Measurements from ENCODE around the gene FADS3.

The FADS3 gene

GRCh38 chr11:61839742-61840141 lies 51.6 kb downstream of the FADS3 start:
- H3K4me3 ChIP-seq (replicated peaks; ENCODE audit: low read depth, low read length): no peak overlapping the region
- DNase-seq (ENCODE audit: extremely low read depth, low read depth): no peak
- TF ChIP-seq, protein P1, sequence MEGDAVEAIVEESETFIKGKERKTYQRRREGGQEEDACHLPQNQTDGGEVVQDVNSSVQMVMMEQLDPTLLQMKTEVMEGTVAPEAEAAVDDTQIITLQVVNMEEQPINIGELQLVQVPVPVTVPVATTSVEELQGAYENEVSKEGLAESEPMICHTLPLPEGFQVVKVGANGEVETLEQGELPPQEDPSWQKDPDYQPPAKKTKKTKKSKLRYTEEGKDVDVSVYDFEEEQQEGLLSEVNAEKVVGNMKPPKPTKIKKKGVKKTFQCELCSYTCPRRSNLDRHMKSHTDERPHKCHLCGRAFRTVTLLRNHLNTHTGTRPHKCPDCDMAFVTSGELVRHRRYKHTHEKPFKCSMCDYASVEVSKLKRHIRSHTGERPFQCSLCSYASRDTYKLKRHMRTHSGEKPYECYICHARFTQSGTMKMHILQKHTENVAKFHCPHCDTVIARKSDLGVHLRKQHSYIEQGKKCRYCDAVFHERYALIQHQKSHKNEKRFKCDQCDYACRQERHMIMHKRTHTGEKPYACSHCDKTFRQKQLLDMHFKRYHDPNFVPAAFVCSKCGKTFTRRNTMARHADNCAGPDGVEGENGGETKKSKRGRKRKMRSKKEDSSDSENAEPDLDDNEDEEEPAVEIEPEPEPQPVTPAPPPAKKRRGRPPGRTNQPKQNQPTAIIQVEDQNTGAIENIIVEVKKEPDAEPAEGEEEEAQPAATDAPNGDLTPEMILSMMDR (IDR thresholded peaks at IDR 0.05; ENCODE audit: low read depth, low read length, missing control alignments): no peak

- no peak for DNase-seq (ENCODE audit: extremely low read depth, low read depth)
- TF ChIP-seq, protein P1 (IDR thresholded peaks at IDR 0.05; ENCODE audit: low read depth, low read length, missing control alignments): no peak
- no peak overlapping the region for H3K4me3 ChIP-seq (replicated peaks; ENCODE audit: low read depth, low read length)
These were observed 52.4 kb downstream of the FADS3 start for GRCh38 chr11:61838921-61839320.

- H3K4me3 ChIP-seq (replicated peaks; ENCODE audit: low read depth, low read length): no peak overlapping the region
- no peak for DNase-seq (ENCODE audit: extremely low read depth, low read depth)
- TF ChIP-seq, protein P1 (IDR thresholded peaks at IDR 0.05; ENCODE audit: low read depth, low read length, missing control alignments): no peak
These were observed 52.8 kb downstream of the FADS3 start for GRCh38 chr11:61838501-61838900.

DNA sequence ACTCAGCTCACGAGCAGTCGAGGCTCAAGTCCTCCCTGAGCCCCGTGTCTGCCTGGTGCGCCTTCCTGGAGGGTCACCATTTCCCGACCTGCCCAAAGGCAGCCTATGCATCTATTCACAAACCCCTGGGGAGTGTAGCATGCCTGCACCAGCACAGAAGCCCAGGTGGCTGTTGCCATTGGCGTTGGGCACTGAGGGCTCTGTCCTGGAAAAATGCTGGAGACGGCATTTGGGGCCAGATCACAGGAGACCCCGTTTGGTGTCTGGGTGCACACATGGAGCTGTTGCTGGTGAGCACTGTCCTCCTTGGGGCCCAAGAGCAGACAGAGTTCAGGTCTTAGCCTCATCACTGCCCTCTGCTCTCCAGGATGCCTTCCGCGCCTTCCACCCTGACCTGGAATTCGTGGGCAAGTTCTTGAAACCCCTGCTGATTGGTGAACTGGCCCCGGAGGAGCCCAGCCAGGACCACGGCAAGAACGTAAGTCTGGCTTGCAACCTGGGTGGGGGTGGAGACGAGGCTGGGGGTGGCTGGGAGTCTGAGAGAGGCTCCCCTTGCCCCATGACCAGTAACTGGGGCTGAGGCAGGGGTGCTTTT lies 53.8 kb downstream of the FADS3 start:
- TF ChIP-seq, protein P1 (IDR thresholded peaks at IDR 0.05; ENCODE audit: low read depth, low read length, missing control alignments): no peak
- no peak for DNase-seq (ENCODE audit: extremely low read depth, low read depth)
- H3K4me3 ChIP-seq (replicated peaks; ENCODE audit: low read depth, low read length): no peak overlapping the region

DNA sequence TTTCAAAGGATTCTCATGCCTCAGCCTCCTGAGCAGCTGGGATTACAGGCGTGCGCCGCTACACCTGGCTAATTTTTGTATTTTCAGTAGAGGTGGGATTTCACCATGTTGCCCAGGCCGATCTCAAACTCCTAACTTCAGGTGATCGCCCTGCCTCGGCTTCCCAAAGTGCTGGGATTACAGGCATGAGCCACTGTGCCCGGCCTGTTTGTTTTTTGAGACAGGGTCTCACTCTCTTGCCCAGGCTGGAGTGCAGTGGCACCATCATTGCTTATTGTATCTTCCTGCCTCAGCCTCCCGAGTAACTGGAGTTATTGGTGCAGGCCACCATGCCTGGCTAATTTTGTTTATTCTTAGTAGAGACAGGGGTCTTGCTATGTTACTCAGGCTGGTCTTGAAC lies 55.2 kb downstream of the FADS3 start:
- TF ChIP-seq, protein P1 (IDR thresholded peaks at IDR 0.05; ENCODE audit: low read depth, low read length, missing control alignments): no peak
- no peak for DNase-seq (ENCODE audit: extremely low read depth, low read depth)
- H3K4me3 ChIP-seq (replicated peaks; ENCODE audit: low read depth, low read length): no peak overlapping the region

DNA sequence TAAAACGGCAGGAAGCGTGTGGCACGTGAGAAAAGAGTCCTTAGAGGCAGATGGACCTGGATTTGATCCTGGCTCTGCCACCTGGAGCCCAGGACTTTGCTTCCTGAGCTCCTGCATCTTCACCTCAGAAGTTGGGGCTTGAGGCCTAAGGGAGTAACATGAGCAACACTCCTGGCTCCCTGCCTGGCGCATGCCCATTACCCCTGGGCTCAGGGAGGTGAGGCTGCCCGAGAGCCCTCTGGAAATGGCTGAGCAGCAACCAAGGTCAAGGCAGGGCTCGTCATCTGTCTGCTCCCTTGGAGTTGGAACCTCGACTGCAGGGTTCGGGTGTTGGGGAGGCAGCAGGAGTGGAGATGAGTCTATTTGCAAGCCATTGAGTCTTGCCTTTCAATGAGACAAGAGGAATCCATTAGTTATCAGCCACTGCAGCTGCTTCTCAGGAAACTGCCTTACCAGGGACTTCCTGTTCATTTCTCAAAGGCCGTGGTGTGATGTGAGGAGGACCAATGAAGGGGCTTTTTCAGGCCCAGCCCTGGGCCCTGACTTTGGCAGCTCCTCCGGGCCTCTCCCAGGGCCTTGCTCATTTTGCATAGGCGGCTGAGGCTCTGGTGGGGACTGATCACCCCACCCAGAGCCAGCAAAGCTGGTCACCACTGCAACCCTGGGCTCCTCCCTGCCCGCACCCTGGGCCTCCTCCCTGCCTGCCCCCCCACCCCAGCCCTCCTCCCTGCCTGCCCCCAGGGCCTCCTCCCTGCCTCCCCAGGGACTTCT lies 56.9 kb downstream of the FADS3 start:
- TF ChIP-seq, protein P1 (IDR thresholded peaks at IDR 0.05; ENCODE audit: low read depth, low read length, missing control alignments): no peak
- DNase-seq (ENCODE audit: extremely low read depth, low read depth): no peak
- no peak overlapping the region for H3K4me3 ChIP-seq (replicated peaks; ENCODE audit: low read depth, low read length)

Measured in HFF-Myc (cell line).